ENCODE results near the gene RAB14.

Gene RAB14

DNA sequence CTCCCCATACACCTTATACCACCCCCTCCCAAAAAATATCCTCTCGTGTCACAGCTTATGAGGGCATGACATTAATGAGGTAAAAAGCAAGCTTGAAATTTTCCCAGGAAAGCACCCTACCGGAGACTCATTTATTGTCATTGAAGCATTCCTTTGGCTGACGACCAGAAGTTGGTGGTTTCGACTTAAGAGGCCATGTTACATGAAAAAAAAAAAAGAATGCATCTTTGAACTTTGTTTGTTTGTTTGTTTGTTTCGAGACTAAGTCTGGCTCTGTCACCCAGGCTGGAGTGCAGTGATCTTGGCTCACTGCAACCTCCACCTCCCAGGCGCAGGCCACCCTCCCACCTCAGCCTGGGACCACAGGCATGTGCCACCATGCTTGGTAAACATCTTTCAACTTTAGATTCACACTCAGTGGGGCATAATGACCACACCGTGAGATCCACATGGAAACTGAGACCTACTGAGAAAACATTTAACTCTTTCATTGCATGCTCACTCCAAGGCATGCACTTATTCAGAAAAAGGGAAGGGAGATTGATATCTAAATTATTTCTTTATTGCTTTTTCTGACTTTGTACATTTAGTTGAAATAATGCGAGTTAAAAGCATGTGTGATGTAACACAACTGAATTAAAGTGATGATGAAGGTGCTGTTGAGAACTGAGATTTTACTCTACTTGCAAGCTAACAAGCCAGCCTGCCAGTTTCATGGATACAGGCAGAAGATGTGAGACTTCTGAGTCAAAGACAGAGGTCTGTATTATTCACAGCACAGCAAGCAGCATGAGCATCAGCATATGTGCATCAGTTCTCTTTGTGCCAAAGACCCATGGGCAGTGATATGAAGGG, 5.1 kb upstream of the RAB14 start:
- Histone ChIP-seq H4K20me1 (ENCODE audit: insufficient read depth) (no peaks in the 10 kb centered on the region), H3K4me1 (ENCODE audit: low read depth, poor library complexity, severe bottlenecking) (peaks cover 17% of the 10 kb centered on the region), H3K27ac (no peak overlapping the region), H3K79me2 (ENCODE audit: insufficient read depth, low read depth) (no peaks in the 10 kb centered on the region), H3K9ac (no peak overlapping the region), H3K27me3 (ENCODE audit: insufficient read depth, low read depth) (no peaks in the 10 kb centered on the region), H2AFZ (ENCODE audit: low read depth) (no peak overlapping the region), H3K4me2 (no peak overlapping the region), H3K36me3 (ENCODE audit: insufficient read depth) (no peaks in the 10 kb centered on the region), H3K4me3 (IDR thresholded peaks at IDR 0.05; ENCODE audit: insufficient read depth, low read depth, low read length) (no peak overlapping the region)
- TF ChIP-seq CTCF (conservative IDR thresholded peaks at IDR 0.05; ENCODE audit: low read depth, low read length): no peak

DNA sequence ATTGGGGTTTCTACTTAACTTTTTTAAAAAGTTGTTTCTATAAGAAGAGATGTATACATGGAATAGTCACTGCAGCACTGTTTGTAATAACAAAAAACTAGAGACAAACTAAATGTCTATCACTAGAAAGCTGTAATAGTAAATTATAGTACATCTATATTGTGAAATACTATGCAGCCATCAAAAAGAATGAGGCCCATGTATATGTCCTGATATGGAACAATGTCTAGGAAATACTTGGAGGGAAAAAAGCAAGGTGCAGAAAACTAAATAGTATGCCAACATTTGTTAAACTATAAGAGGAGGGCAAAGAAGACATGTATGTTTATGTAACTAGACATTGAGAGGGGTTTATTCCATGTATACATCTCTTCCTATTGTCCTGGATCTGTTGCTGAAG, 2.9 kb upstream of the RAB14 start:
- peaks cover 19% of the 10 kb centered on the region for H3K79me2 ChIP-seq (ENCODE audit: insufficient read depth, low read depth)
- peaks cover 7% of the 10 kb centered on the region; the same call in 1 of the 2 replicates for H4K20me1 ChIP-seq (ENCODE audit: insufficient read depth)
- no peaks in the 10 kb centered on the region for H3K27me3 ChIP-seq (ENCODE audit: insufficient read depth, low read depth)
- no peak overlapping the region for H2AFZ ChIP-seq (ENCODE audit: low read depth)
- no peak overlapping the region for H3K4me2 ChIP-seq
- H3K36me3 ChIP-seq (ENCODE audit: insufficient read depth): no peaks in the 10 kb centered on the region
- no peak overlapping the region for H3K27ac ChIP-seq
- H3K4me1 ChIP-seq (ENCODE audit: low read depth, poor library complexity, severe bottlenecking): peaks cover 25% of the 10 kb centered on the region
- H3K4me3 ChIP-seq (IDR thresholded peaks at IDR 0.05; ENCODE audit: insufficient read depth, low read depth, low read length): no peak overlapping the region
- no peak for TF ChIP-seq CTCF (conservative IDR thresholded peaks at IDR 0.05; ENCODE audit: low read depth, low read length)
- H3K9ac ChIP-seq: no peak overlapping the region

DNA sequence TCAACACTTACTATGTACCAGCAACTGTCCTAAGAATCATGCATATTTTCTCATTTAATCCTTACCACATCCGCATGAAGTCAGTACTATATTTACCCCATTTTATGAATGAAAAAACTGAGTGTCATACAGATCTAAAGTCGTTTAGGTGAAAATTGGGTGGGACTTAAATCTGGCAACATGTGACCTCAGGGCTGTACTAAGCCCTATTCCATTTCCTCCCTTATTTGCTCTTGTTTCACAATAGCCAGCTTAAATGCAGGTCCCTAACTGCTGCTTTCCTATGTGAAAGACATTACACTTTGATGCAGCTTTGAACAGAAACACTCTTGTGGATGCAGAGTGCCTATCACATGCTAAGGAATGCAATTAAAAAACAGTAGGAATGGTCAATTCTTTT, 2.5 kb upstream of the RAB14 start:
- H3K4me3 ChIP-seq (IDR thresholded peaks at IDR 0.05; ENCODE audit: insufficient read depth, low read depth, low read length): no peak overlapping the region
- H3K4me2 ChIP-seq: no peak overlapping the region

GRCh38 chr9:121201045-121201737, 478 bp downstream of the RAB14 start:
- Histone ChIP-seq H4K20me1 (ENCODE audit: insufficient read depth) (peaks cover 36% of the 10 kb centered on the region), H3K27ac (peak overlapping the region; percentile 71), H3K4me1 (ENCODE audit: low read depth, poor library complexity, severe bottlenecking) (peaks cover 44% of the 10 kb centered on the region), H3K9ac (peak overlapping the region; percentile 71), H2AFZ (ENCODE audit: low read depth) (peak overlapping the region; percentile 61), H3K4me3 (IDR thresholded peaks at IDR 0.05; ENCODE audit: insufficient read depth, low read depth, low read length) (no peak overlapping the region), H3K27me3 (ENCODE audit: insufficient read depth, low read depth) (no peaks in the 10 kb centered on the region), H3K4me2 (peak overlapping the region; percentile 69; the same call in 1 of the 2 replicates), H3K36me3 (ENCODE audit: insufficient read depth) (no peaks in the 10 kb centered on the region), H3K79me2 (ENCODE audit: insufficient read depth, low read depth) (peaks cover 53% of the 10 kb centered on the region)
- TF ChIP-seq CTCF (conservative IDR thresholded peaks at IDR 0.05; ENCODE audit: low read depth, low read length): no peak

More for the DNA sequence above, 2.5 kb upstream of the RAB14 start:
- Histone ChIP-seq H3K4me1 (ENCODE audit: low read depth, poor library complexity, severe bottlenecking) (peaks cover 30% of the 10 kb centered on the region), H4K20me1 (ENCODE audit: insufficient read depth) (peaks cover 12% of the 10 kb centered on the region; the same call in 1 of the 2 replicates), H3K9ac (no peak overlapping the region), H2AFZ (ENCODE audit: low read depth) (no peak overlapping the region), H3K27ac (no peak overlapping the region), H3K36me3 (ENCODE audit: insufficient read depth) (no peaks in the 10 kb centered on the region), H3K79me2 (ENCODE audit: insufficient read depth, low read depth) (peaks cover 24% of the 10 kb centered on the region), H3K27me3 (ENCODE audit: insufficient read depth, low read depth) (no peaks in the 10 kb centered on the region)
- no peak for TF ChIP-seq CTCF (conservative IDR thresholded peaks at IDR 0.05; ENCODE audit: low read depth, low read length)
